Heart right ventricle (tissue), 16 donors: ENCODE data around the gene MYO1D. TPM values are rescaled to one million over a fixed set of nuclear protein-coding genes. Genes with fewer than 3 reads are reported as not detected.

Source experiments
- ATAC-seq, 8 donors: fragments of 200-7000 bp; cut with Tn5 transposase; one replicate each; pipeline ENCODE4 v1.9.1; 2020; ENCODE audit warnings: mild to moderate bottlenecking in 8 of 8, moderate library complexity in 8 of 8, moderate number of reproducible peaks in 1 of 8
- DNase-seq, 2 donors: peaks; one replicate each; pipeline ENCODE4 v3.0.0-alpha.2; 2020
- H3K27ac ChIP-seq, 10 donors: fragments of 200-600 bp; sonication (generic) in 2 of 10; one replicate each; pipeline versions ENCODE4 v1.5.0 to v1.8.0; 2020 to 2022; ENCODE audit warnings: mild to moderate bottlenecking in 3 of 10
- H3K27me3 ChIP-seq, 7 donors: fragments of 200-600 bp; one replicate each; pipeline ENCODE4 v1.8.0; 2021 to 2022; ENCODE audit warnings: mild to moderate bottlenecking in 2 of 7
- H3K36me3 ChIP-seq, 9 donors: fragments of 200-600 bp; sonication (generic) in 1 of 9; one replicate each; pipeline versions ENCODE4 v1.5.0 to v1.8.0; 2020 to 2022; ENCODE audit warnings: mild to moderate bottlenecking in 2 of 9
- H3K4me1 ChIP-seq, 9 donors: fragments of 200-600 bp; sonication (generic) in 1 of 9; one replicate each; pipeline versions ENCODE4 v1.5.0 to v1.8.0; 2020 to 2022; ENCODE audit warnings: mild to moderate bottlenecking in 4 of 9
- H3K4me3 ChIP-seq, 10 donors: fragments of 200-600 bp; sonication (generic) in 2 of 10; one replicate each; pipeline versions ENCODE4 v1.5.0 to v1.8.0; 2020 to 2022; ENCODE audit warnings: mild to moderate bottlenecking in 7 of 10, moderate library complexity in 2 of 10
- H3K9me3 ChIP-seq, 11 donors: fragments of 200-600 bp in 10 of 11; sonication (generic) in 2 of 11; one replicate each; pipeline versions ENCODE4 v1.5.0 to v1.8.0; 2013 to 2022; ENCODE audit warnings: mild to moderate bottlenecking in 2 of 11, control low read depth in 1 of 11, moderate library complexity in 1 of 11
- WGBS, 2 donors: extraction: QIAGEN DNeasy Blood & Tissue Kit; methylation state at CpG; one replicate each; pipeline ENCODE4 v1.1.7; 2013; ENCODE audit warnings: inconsistent platforms in 1 of 2; 5-methylcytosine and 5-hydroxymethylcytosine counted together
- intact Hi-C, 10 donors: fragments of 100-400 bp; cut with DNase I; formaldehyde crosslinking; loops; one replicate each; pipeline versions ENCODE4 v1.11.1 to v1.14.2; 2022
- polyA plus RNA-seq, 2 donors: library from polyadenylated mRNA; stranded (reverse); fragments of 200-250 nt; gene quantifications; one replicate each; pipeline ENCODE4 v1.2.3, GENCODE V29; 2013
- total RNA-seq, 10 donors: library from RNA; stranded (reverse); fragmentation: NEBNext Ultra II Directional in 3 of 10; extraction: Animal tissue kit (Norgen Biotek cat#: 25700) in 3 of 10; gene quantifications; one replicate each; pipeline versions ENCODE4 v1.2.1 to v1.2.4, GENCODE V29; 2021 to 2023
- TF ChIP-seq, protein P1 (sequence below), 9 donors: fragments of 200-600 bp; sonication (generic) in 2 of 9; IDR thresholded peaks; one replicate each; pipeline versions ENCODE4 v1.5.0 to v1.8.0; 2021 to 2022; ENCODE audit warnings: antibody characterized with exemption in 9 of 9, mild to moderate bottlenecking in 5 of 9, moderate library complexity in 1 of 9
- donor health status: Arrhythmogenic right ventricular cardiomyopathy.
- donor health status: ischemic (EF 13 %, LVEDD 7.1; RV severe dilation, severe dysfunction).
- donor health status: healthy with polysubstance abuse.
- donor health status: DM: no; HTN: yes; CAD: no.
- donor health status: DM: no; HTN: no; CAD: no.
- donor health status: ischemic (EF 25% LVEDD 6.9; RV normal size, moderate dysfunction).
- donor health status: ischemic (EF 25% LVEDD 5.7; RV mildly dilated, moderate dysfunction).
- donor health status: healthy.
- donor health status: DM: yes; HTN: yes; CAD: no.
- donor health status: Ischemic cardiomyopathy.
- donor health status: ischemic (EF 35%, LVEDD 5.7; RV mildly dilated, moderate dysfunction).
- donor health status: nonischemic (EF 11% LVEDD 7.7; RV severe dilation, severe dysfunction).
- donor health status: DM: yes; HTN: yes; CAD: no.
- donor health status: PGD.
- donor health status: ischemic (EF 29% LVEDD 5.4; RV normal size, mild dysfunction).
- donor health status: nonischemic (EF 23%, LVEDD 6.1; RV moderate dilation, normal function).

The MYO1D gene
- total and polyA plus RNA-seq, 12 donors = 1.9 to 16.4 (median 6.7) TPM

DNA sequence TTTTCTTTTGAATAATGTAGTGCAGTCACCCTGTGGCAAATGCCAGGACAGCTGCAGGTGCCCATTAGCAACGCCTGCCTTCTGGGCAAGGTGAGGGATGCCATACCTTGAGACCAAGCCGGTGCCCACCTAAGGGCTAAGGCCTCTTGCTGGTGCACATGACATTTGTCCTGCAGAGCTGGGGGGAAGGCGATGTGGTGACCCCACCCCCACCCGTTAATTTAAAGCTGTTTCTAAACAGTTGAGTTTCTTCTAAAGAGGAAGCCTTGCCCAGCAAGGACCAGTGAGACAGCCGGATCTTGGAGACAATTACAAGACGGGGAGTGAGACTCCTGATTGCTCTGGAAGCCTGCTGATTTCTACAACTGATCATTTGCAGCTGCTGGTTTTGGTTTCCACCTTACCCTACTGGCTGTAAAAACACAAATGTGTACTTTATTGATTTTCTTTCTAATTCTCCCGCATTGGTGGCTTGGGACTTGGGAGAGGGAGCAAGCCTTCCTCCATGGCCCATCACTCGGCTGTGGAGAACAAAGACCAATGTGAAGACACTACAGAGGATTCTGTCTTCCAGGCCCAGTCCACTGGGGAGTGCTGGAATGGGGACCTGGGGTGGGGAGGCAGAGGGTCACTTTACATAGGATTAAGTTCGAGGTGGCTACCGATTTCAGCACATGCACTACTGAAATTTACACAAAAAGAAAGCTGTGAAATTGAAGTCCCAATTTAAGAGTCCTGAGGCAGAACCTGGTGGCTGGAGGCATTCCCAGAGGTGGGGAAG is 387.4 kb downstream of the MYO1D start:
- Histone ChIP-seq H3K4me3 (no peak overlapping the region), H3K36me3 (peaks cover 0 to 21% (median 0%) of the 10 kb centered on the region in 9 donors), H3K27ac (no peak overlapping the region), H3K9me3 (no peaks in the 10 kb centered on the region), H3K27me3 (no peaks in the 10 kb centered on the region), H3K4me1 (peaks cover 4 to 56% (median 21%) of the 10 kb centered on the region in 9 donors)
- intact Hi-C loops = loop anchor here (5.0 to 10.0 kb wide), 8 partner anchors 115 to 388 kb away; partner anchors contain the start of gene MYO1D (in 1 of the 10)
- DNase-seq = no peak
- 90 to 94% methylated on average over 10 of the region's 10 CpGs for WGBS, 2 donors
- TF ChIP-seq, protein P1, sequence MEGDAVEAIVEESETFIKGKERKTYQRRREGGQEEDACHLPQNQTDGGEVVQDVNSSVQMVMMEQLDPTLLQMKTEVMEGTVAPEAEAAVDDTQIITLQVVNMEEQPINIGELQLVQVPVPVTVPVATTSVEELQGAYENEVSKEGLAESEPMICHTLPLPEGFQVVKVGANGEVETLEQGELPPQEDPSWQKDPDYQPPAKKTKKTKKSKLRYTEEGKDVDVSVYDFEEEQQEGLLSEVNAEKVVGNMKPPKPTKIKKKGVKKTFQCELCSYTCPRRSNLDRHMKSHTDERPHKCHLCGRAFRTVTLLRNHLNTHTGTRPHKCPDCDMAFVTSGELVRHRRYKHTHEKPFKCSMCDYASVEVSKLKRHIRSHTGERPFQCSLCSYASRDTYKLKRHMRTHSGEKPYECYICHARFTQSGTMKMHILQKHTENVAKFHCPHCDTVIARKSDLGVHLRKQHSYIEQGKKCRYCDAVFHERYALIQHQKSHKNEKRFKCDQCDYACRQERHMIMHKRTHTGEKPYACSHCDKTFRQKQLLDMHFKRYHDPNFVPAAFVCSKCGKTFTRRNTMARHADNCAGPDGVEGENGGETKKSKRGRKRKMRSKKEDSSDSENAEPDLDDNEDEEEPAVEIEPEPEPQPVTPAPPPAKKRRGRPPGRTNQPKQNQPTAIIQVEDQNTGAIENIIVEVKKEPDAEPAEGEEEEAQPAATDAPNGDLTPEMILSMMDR (IDR thresholded peaks at IDR 0.05) = no peak
- ATAC-seq = no peak

DNA sequence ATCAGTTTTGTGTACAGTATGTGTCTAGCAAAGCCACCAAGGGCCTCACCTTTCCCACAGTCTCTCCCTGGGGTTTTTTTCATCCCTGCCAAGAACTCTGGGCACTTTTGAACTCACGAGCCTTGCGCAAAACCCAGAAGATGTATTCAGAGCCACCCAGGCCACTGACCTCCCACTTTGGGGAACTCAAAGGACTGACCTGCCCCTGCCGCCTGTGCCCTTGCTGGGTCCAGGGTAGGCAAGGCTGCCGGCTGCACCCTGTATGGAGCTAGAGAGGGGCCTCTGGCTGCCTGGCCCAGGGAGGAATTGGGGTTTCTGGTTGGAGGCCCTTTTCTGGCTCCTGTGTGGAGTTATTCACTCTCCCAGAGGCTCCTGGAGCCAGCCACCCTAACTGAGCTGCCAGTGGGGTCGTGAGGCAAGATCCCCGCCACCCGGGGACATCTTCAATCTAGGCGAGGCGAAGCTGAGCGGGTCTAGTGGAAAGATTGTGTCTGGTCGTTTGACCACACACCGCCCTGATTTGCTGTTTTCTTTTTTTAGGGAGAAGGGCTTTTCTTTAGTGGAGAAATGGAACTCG is 388.2 kb downstream of the MYO1D start:
- ATAC-seq (no peak), DNase-seq (no peak)
- H3K9me3 ChIP-seq = no peaks in the 10 kb centered on the region
- H3K4me3 ChIP-seq = no peak overlapping the region
- H3K4me1 ChIP-seq = peaks cover 7 to 52% (median 29%) of the 10 kb centered on the region in 9 donors
- TF ChIP-seq, protein P1 (IDR thresholded peaks at IDR 0.05) = no peak
- intact Hi-C loops = loop anchor here in 8 of 10 donors (5.0 to 10.0 kb wide), 7 partner anchors 116 to 389 kb away; partner anchors contain the start of gene MYO1D (in 1 of the 8)
- H3K27me3 ChIP-seq = no peaks in the 10 kb centered on the region
- WGBS, 2 donors = 95 to 98% methylated on average over 13 of the region's 13 CpGs
- H3K36me3 ChIP-seq = peaks cover 0 to 17% (median 0%) of the 10 kb centered on the region in 9 donors
- no peak overlapping the region for H3K27ac ChIP-seq

DNA sequence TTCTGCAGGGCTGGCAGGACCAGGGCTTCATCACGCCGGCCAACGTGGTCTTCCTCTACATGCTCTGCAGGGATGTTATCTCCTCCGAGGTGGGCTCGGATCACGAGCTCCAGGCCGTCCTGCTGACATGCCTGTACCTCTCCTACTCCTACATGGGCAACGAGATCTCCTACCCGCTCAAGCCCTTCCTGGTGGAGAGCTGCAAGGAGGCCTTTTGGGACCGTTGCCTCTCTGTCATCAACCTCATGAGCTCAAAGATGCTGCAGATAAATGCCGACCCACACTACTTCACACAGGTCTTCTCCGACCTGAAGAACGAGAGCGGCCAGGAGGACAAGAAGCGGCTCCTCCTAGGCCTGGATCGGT is 388.8 kb downstream of the MYO1D start:
- TF ChIP-seq, protein P1 (IDR thresholded peaks at IDR 0.05) = no peak
- no peaks in the 10 kb centered on the region for H3K9me3 ChIP-seq
- intact Hi-C loops = loop anchor here in 8 of 10 donors (5.0 to 10.0 kb wide), 7 partner anchors 117 to 389 kb away; partner anchors contain the start of gene MYO1D (in 1 of the 8)
- ATAC-seq (no peak), DNase-seq (no peak)
- no peaks in the 10 kb centered on the region for H3K27me3 ChIP-seq
- peaks cover 0 to 17% (median 0%) of the 10 kb centered on the region in 9 donors for H3K36me3 ChIP-seq
- H3K4me3 ChIP-seq = peak overlapping the region in 4 of 10 donors; percentile 56 to 60 (median 58)
- no peak overlapping the region for H3K27ac ChIP-seq
- H3K4me1 ChIP-seq = peaks cover 12 to 52% (median 35%) of the 10 kb centered on the region in 9 donors
- WGBS, 2 donors = 95 to 96% methylated on average over 16 of the region's 16 CpGs

DNA sequence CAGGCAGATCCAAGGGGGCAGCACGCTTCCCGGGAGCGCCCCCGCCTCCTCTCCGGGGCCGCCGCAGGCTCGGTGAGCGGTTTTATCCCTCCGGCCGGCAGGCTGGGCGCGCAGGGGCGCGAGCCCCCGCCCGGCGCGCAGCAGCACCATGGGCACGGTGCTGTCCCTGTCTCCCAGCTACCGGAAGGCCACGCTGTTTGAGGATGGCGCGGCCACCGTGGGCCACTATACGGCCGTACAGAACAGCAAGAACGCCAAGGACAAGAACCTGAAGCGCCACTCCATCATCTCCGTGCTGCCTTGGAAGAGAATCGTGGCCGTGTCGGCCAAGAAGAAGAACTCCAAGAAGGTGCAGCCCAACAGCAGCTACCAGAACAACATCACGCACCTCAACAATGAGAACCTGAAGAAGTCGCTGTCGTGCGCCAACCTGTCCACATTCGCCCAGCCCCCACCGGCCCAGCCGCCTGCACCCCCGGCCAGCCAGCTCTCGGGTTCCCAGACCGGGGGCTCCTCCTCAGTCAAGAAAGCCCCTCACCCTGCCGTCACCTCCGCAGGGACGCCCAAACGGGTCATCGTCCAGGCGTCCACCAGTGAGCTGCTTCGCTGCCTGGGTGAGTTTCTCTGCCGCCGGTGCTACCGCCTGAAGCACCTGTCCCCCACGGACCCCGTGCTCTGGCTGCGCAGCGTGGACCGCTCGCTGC is 389.3 kb downstream of the MYO1D start:
- peak overlapping the region in 1 of 10 donors; percentile 23 for H3K27ac ChIP-seq
- peaks cover 16 to 50% (median 33%) of the 10 kb centered on the region in 9 donors for H3K4me1 ChIP-seq
- WGBS, 2 donors = 39% methylated on average over 56 to 59 of the region's 59 CpGs
- no peak for ATAC-seq
- DNase-seq = no peak
- H3K4me3 ChIP-seq = peak overlapping the region in 9 of 10 donors; percentile 44 to 66 (median 59)
- peaks cover 0 to 18% (median 0%) of the 10 kb centered on the region in 9 donors for H3K36me3 ChIP-seq
- intact Hi-C loops = loop anchor here in 8 of 10 donors (5.0 to 10.0 kb wide), 7 partner anchors 117 to 390 kb away; partner anchors contain the start of gene MYO1D (in 1 of the 8)
- H3K27me3 ChIP-seq = no peaks in the 10 kb centered on the region
- TF ChIP-seq, protein P1 (IDR thresholded peaks at IDR 0.05) = no peak
- no peaks in the 10 kb centered on the region for H3K9me3 ChIP-seq
